ENCODE measurements around the gene TAF9. TPM values are rescaled to one million over a fixed set of nuclear protein-coding genes. Genes with fewer than 3 reads are reported as not detected.
A peak's percentile ranks its signal among the peaks of the same experiment; 100 is the strongest.

TAF9 gene
- polyA plus RNA-seq, 3 donors = 50.2 to 156 (median 143) TPM

GRCh38 chr5:69341520-69342161, 27.7 kb downstream of the TAF9 start:
- Mint-ChIP-seq H3K27ac (no peak overlapping the region), H3K4me1 (no peaks in the 10 kb centered on the region), H3K36me3 (no peaks in the 10 kb centered on the region), H3K9me3 (no peaks in the 10 kb centered on the region), H3K27me3 (ENCODE audit: low read depth in 3 of 3) (no peaks in the 10 kb centered on the region), H3K4me3 (no peak overlapping the region)
- no peaks in the 10 kb centered on the region for H3K27me3 ChIP-seq (ENCODE audit: control insufficient read depth in 2 of 2, insufficient read depth in 2 of 2, low read length in 2 of 2)
- WGBS (ENCODE audit: insufficient coverage) = no CpG with 5 or more reads among the region's 4 CpGs
- no peaks in the 10 kb centered on the region for H3K79me2 ChIP-seq (ENCODE audit: insufficient read depth, low read length)
- no peaks in the 10 kb centered on the region for H3K9me3 ChIP-seq (replicated peaks in 1 of 2; ENCODE audit: control insufficient read depth in 1 of 2, insufficient read depth in 1 of 2, low read length in 2 of 2)
- no peak overlapping the region for H2AFZ ChIP-seq (ENCODE audit: insufficient read depth, low read depth, low read length, poor library complexity, severe bottlenecking)
- no peaks in the 10 kb centered on the region for H3K4me1 ChIP-seq (ENCODE audit: control insufficient read depth in 1 of 2, insufficient read depth in 2 of 2, low read length in 2 of 2)
- TF ChIP-seq CTCF (IDR thresholded peaks at IDR 0.05) = no peak
- intact Hi-C loops (cut with micrococcal nuclease) = no loop called here
- H3K4me2 ChIP-seq (replicated peaks; ENCODE audit: extremely low read depth, low read length, poor library complexity, severe bottlenecking) = no peak overlapping the region
- no peaks in the 10 kb centered on the region for H4K20me1 ChIP-seq (ENCODE audit: insufficient read depth, low read length)
- no peak for DNase-seq
- H3K4me3 ChIP-seq (replicated peaks in 1 of 3; ENCODE audit: low read depth in 2 of 3, low read length in 3 of 3) = no peak overlapping the region
- no peak overlapping the region for H3K27ac ChIP-seq (ENCODE audit: low read depth in 1 of 2, low read length in 2 of 2)
- H3K36me3 ChIP-seq (replicated peaks in 1 of 2; ENCODE audit: control insufficient read depth in 1 of 2, insufficient read depth in 2 of 2, low read length in 2 of 2) = no peaks in the 10 kb centered on the region
- no peak overlapping the region for H3K9ac ChIP-seq (ENCODE audit: insufficient read depth, low read length, poor library complexity, severe bottlenecking)

GRCh38 chr5:69335341-69335935, 33.9 kb downstream of the TAF9 start:
- H3K4me1 ChIP-seq (ENCODE audit: control insufficient read depth in 1 of 2, insufficient read depth in 2 of 2, low read length in 2 of 2) = peaks cover 20 to 27% of the 10 kb centered on the region in 2 donors
- H3K4me3 ChIP-seq (replicated peaks in 1 of 3; ENCODE audit: low read depth in 2 of 3, low read length in 3 of 3) = no peak overlapping the region
- Mint-ChIP-seq H3K9me3 (no peaks in the 10 kb centered on the region), H3K4me1 (peaks cover 27% of the 10 kb centered on the region), H3K36me3 (no peaks in the 10 kb centered on the region), H3K4me3 (no peak overlapping the region), H3K27me3 (ENCODE audit: low read depth in 3 of 3) (peaks cover 0 to 2% (median 1%) of the 10 kb centered on the region in 3 donors), H3K27ac (peak overlapping the region in 1 of 7 donors; percentile 54)
- no peaks in the 10 kb centered on the region for H3K36me3 ChIP-seq (replicated peaks in 1 of 2; ENCODE audit: control insufficient read depth in 1 of 2, insufficient read depth in 2 of 2, low read length in 2 of 2)
- H3K27me3 ChIP-seq (ENCODE audit: control insufficient read depth in 2 of 2, insufficient read depth in 2 of 2, low read length in 2 of 2) = no peaks in the 10 kb centered on the region
- H3K79me2 ChIP-seq (ENCODE audit: insufficient read depth, low read length) = no peaks in the 10 kb centered on the region
- no peak overlapping the region for H3K4me2 ChIP-seq (replicated peaks; ENCODE audit: extremely low read depth, low read length, poor library complexity, severe bottlenecking)
- no peak overlapping the region for H3K9ac ChIP-seq (ENCODE audit: insufficient read depth, low read length, poor library complexity, severe bottlenecking)
- peak in 1 of 3 donors; percentile 14 for DNase-seq
- no peak for TF ChIP-seq CTCF (IDR thresholded peaks at IDR 0.05)
- intact Hi-C loops (cut with micrococcal nuclease) = loop anchor here (10.0 kb wide), 2 partner anchors 101 to 241 kb away; partner anchors contain the start of genes CDK7 (in 1 of the 2) and SLC30A5 (in 1 of the 2)
- no peak overlapping the region for H3K27ac ChIP-seq (ENCODE audit: low read depth in 1 of 2, low read length in 2 of 2)
- peak overlapping the region; percentile 50 for H2AFZ ChIP-seq (ENCODE audit: insufficient read depth, low read depth, low read length, poor library complexity, severe bottlenecking)
- 92% methylated on average over 5 of the region's 7 CpGs for WGBS (ENCODE audit: insufficient coverage)
- no peaks in the 10 kb centered on the region for H3K9me3 ChIP-seq (replicated peaks in 1 of 2; ENCODE audit: control insufficient read depth in 1 of 2, insufficient read depth in 1 of 2, low read length in 2 of 2)
- no peaks in the 10 kb centered on the region for H4K20me1 ChIP-seq (ENCODE audit: insufficient read depth, low read length)

All from CD14-positive monocyte (primary cell).